Endothelial cell (in vitro differentiated cells): ENCODE results near the gene GPR146. TPM values are rescaled to one million over a fixed set of nuclear protein-coding genes. Genes with fewer than 3 reads are reported as not detected.

Experiments used
- DNase-seq: peaks from one replicate; pipeline ENCODE4 v3.0.0; 2021; ENCODE audit warnings: low spot score
- H3K27ac Mint-ChIP-seq: one replicate; pipeline ENCODE4 v1.8.0; 2021; ENCODE audit warnings: mixed read lengths, inconsistent platforms; ENCODE audit not compliant: unreplicated experiment
- H3K27me3 Mint-ChIP-seq: one replicate; pipeline ENCODE4 v1.8.0; 2021; ENCODE audit warnings: mild to moderate bottlenecking, moderate library complexity, mixed read lengths, inconsistent platforms; ENCODE audit not compliant: unreplicated experiment
- H3K36me3 Mint-ChIP-seq: one replicate; pipeline ENCODE4 v1.8.0; 2021; ENCODE audit warnings: mild to moderate bottlenecking, low read depth, mixed read lengths, inconsistent platforms; ENCODE audit not compliant: unreplicated experiment
- H3K4me1 Mint-ChIP-seq: one replicate; pipeline ENCODE4 v1.8.0; 2021; ENCODE audit warnings: mild to moderate bottlenecking, mixed read lengths, inconsistent platforms; ENCODE audit not compliant: unreplicated experiment
- H3K4me3 Mint-ChIP-seq: one replicate; pipeline ENCODE4 v1.8.0; 2021; ENCODE audit warnings: mild to moderate bottlenecking, mixed read lengths, inconsistent platforms; ENCODE audit not compliant: unreplicated experiment
- H3K9me3 Mint-ChIP-seq: one replicate; pipeline ENCODE4 v1.8.0; 2021; ENCODE audit warnings: mixed read lengths, inconsistent platforms; ENCODE audit not compliant: unreplicated experiment
- total RNA-seq: library from RNA; stranded (reverse); fragmentation: NEBNext Ultra II Directional; extraction: Animal tissue kit (Norgen Biotek cat#: 25700); gene quantifications from one replicate; pipeline ENCODE4 v1.2.1, GENCODE V29; 2021; ENCODE audit not compliant: unreplicated experiment
- TF ChIP-seq, protein P1 (sequence below): fragments of 200-600 bp; sonication (generic); IDR thresholded peaks from one replicate; pipeline ENCODE4 v1.5.0; 2021; ENCODE audit warnings: antibody characterized with exemption; ENCODE audit not compliant: unreplicated experiment

Gene GPR146
- total RNA-seq, 1 donor from 2014 or later: 8.1 TPM

DNA sequence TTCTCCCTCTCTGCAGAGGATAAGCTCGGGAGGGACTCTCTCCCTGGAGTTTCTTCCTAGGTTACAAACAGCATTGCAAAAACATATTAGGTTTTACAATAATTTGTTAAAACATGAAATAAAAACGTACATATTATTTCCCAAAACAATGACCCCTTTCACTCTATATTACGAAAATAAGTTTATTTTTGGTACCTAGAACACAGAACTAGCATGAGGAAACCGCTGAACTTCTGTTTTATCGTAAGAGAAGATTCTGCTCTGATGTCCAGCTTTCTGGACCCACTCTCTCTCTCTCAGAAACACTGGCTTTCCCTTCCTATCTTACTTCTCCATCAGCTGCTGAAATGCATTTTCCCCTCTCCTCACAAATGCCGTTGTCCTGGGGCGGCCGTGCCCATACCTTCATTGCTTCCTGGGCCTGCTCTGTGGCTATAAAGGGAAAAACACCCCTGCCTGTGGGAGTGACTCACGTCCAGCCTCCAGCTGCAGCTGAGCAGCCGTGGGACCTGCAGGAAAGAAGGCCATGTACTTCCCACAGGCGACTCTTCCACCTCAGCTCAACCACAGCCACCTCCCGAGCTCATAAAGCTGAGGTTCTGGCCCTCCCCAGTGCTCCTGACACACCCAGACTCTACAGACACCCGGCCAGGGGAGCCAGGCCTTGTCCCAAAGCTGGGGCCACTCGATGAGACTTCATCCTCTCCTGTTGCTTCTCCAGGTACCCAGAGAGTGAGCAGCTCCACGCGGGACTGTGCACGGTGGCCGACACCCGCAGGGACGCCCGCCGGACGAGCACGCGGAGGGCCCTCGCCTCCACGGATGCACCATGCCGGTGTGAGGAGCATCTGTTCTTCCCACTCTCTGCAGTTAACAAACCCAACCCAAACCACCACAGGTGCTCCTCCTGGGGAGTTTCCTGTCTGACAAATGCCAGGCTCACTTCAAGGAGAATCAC, 46.6 kb downstream of the GPR146 start:
- Mint-ChIP-seq H3K9me3 (no peaks in the 10 kb centered on the region), H3K27ac (no peak overlapping the region), H3K36me3 (peaks cover 7% of the 10 kb centered on the region), H3K27me3 (peaks cover 3% of the 10 kb centered on the region), H3K4me1 (peaks cover 8% of the 10 kb centered on the region), H3K4me3 (no peak overlapping the region)
- TF ChIP-seq, protein P1, sequence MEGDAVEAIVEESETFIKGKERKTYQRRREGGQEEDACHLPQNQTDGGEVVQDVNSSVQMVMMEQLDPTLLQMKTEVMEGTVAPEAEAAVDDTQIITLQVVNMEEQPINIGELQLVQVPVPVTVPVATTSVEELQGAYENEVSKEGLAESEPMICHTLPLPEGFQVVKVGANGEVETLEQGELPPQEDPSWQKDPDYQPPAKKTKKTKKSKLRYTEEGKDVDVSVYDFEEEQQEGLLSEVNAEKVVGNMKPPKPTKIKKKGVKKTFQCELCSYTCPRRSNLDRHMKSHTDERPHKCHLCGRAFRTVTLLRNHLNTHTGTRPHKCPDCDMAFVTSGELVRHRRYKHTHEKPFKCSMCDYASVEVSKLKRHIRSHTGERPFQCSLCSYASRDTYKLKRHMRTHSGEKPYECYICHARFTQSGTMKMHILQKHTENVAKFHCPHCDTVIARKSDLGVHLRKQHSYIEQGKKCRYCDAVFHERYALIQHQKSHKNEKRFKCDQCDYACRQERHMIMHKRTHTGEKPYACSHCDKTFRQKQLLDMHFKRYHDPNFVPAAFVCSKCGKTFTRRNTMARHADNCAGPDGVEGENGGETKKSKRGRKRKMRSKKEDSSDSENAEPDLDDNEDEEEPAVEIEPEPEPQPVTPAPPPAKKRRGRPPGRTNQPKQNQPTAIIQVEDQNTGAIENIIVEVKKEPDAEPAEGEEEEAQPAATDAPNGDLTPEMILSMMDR: no peak
- no peak for DNase-seq

DNA sequence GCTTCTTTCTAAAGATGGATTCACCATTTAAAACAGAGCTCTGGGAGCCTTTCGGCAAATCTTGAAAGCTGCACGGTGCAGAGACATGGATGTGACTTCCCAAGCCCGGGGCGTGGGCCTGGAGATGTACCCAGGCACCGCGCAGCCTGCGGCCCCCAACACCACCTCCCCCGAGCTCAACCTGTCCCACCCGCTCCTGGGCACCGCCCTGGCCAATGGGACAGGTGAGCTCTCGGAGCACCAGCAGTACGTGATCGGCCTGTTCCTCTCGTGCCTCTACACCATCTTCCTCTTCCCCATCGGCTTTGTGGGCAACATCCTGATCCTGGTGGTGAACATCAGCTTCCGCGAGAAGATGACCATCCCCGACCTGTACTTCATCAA, 47.3 kb downstream of the GPR146 start:
- peak overlapping the region; percentile 63 for H3K4me3 Mint-ChIP-seq
- H3K36me3 Mint-ChIP-seq: peaks cover 7% of the 10 kb centered on the region
- no peak for DNase-seq
- peaks cover 8% of the 10 kb centered on the region for H3K4me1 Mint-ChIP-seq
- H3K27ac Mint-ChIP-seq: no peak overlapping the region
- H3K27me3 Mint-ChIP-seq: peaks cover 3% of the 10 kb centered on the region
- TF ChIP-seq, protein P1: no peak
- H3K9me3 Mint-ChIP-seq: no peaks in the 10 kb centered on the region

DNA sequence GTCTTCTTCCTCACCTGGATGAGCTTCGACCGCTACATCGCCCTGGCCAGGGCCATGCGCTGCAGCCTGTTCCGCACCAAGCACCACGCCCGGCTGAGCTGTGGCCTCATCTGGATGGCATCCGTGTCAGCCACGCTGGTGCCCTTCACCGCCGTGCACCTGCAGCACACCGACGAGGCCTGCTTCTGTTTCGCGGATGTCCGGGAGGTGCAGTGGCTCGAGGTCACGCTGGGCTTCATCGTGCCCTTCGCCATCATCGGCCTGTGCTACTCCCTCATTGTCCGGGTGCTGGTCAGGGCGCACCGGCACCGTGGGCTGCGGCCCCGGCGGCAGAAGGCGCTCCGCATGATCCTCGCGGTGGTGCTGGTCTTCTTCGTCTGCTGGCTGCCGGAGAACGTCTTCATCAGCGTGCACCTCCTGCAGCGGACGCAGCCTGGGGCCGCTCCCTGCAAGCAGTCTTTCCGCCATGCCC, 47.9 kb downstream of the GPR146 start:
- TF ChIP-seq, protein P1: no peak

DNA sequence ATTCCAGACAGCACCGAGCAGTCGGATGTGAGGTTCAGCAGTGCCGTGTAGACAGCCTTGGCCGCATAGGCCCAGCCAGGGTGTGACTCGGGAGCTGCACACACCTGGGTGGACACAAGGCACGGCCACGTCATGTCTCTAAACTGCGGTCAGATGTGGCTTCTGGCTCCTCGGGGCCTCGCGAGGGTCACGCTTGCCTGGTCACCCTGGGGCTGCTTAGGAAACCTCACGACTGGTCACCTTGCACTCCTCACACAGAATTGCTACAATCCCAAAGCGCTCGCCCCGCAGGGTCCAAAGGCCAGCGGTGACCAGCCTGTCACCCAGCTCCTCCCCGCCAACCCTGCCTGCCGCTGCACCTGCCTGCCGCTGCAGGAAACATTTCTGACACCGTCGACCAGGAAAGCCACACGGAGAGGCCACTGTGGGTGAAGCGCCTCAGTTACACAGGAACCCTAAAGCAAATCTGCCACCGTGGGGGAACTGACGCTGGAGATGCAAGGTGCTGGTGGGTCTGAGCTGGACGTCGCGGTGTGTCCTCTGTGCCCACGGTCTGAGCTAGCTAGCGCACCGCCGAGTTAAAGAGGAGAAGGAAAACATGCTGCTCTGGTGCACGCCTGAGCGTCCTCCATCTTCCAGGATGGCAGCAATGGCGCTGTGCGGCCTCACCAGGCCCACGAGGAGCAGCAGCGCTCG, 48.6 kb downstream of the GPR146 start:
- no peak overlapping the region for H3K27ac Mint-ChIP-seq
- H3K4me1 Mint-ChIP-seq: peaks cover 11% of the 10 kb centered on the region
- DNase-seq: no peak
- peaks cover 13% of the 10 kb centered on the region for H3K36me3 Mint-ChIP-seq
- H3K27me3 Mint-ChIP-seq: peaks cover 4% of the 10 kb centered on the region
- no peak overlapping the region for H3K4me3 Mint-ChIP-seq
- TF ChIP-seq, protein P1: no peak
- no peaks in the 10 kb centered on the region for H3K9me3 Mint-ChIP-seq

More for the DNA sequence above, 47.9 kb downstream of the GPR146 start:
- Mint-ChIP-seq H3K4me3 (peak overlapping the region; percentile 63), H3K9me3 (no peaks in the 10 kb centered on the region), H3K4me1 (peaks cover 5% of the 10 kb centered on the region), H3K36me3 (peaks cover 7% of the 10 kb centered on the region), H3K27me3 (peaks cover 3% of the 10 kb centered on the region), H3K27ac (no peak overlapping the region)
- no peak for DNase-seq
